ENCODE measurements around the gene NFAT5. TPM values are rescaled to one million over a fixed set of nuclear protein-coding genes. Genes with fewer than 3 reads are reported as not detected.

Gene NFAT5
- total RNA-seq, 1 experiment from 2014 or later = 21.0 TPM

DNA sequence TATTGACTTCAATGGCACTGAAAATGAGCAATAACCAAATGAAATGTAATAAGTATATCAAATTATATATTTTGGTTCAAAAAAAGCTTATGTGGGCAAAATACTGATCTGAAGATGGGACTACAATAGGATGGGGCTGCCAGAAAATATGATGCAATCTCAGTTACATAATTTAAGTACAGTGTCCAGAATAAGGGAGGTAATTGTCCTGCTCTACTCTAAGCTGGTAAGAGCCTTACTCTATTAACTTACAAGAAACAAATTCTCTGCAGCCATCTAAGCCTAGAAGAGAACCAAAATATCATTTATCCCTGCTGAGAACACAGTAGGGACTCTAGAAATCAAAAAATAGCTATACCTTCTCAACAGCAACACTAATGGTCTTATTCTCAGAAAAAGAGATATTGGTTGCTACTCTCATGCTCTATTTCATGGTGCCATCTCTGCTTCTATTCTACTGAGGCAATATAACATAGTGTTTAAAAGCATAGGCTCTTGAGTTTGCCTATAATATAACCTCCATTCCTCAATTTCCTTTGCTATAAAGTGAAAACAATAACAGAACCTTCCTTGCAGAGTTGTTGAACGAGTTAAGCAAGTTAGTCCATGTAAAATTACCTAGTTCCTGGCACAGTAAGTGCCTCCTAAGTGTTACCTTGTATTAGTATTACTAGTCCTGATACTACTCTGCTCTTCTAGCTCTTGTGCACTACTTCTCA is 140.6 kb downstream of the NFAT5 start:
- Histone ChIP-seq H4K5ac (ENCODE audit: insufficient read length, low read depth, low read length) (no peak overlapping the region), H4K8ac (replicated peaks; ENCODE audit: insufficient read length, low read depth, low read length) (no peak overlapping the region), H4K20me1 (ENCODE audit: control insufficient read depth, insufficient read depth, insufficient read length) (no peaks in the 10 kb centered on the region), H3K14ac (ENCODE audit: insufficient read depth, low read length) (no peak overlapping the region), H3K79me2 (ENCODE audit: insufficient read depth, low read length) (no peaks in the 10 kb centered on the region), H2BK20ac (ENCODE audit: low read depth, low read length, poor library complexity, severe bottlenecking) (no peak overlapping the region), H3T11ph (ENCODE audit: low read length) (no peak overlapping the region), H3K23me2 (ENCODE audit: insufficient read length, low read depth, low read length, poor library complexity, severe bottlenecking) (no peaks in the 10 kb centered on the region), H2BK15ac (ENCODE audit: low read depth, low read length) (no peak overlapping the region), H3K9ac (ENCODE audit: extremely low read depth, insufficient read length, low read length) (no peak overlapping the region), H2AFZ (ENCODE audit: low read length) (no peak overlapping the region), H2BK5ac (ENCODE audit: insufficient read length, low read length) (no peak overlapping the region), H4K91ac (ENCODE audit: insufficient read length, low read depth, low read length) (no peak overlapping the region), H3K79me1 (ENCODE audit: insufficient read depth, low read depth, low read length, poor library complexity, severe bottlenecking) (no peaks in the 10 kb centered on the region), H3K9me3 (ENCODE audit: control insufficient read depth, low read depth, low read length) (no peaks in the 10 kb centered on the region), H3K27me3 (ENCODE audit: insufficient read depth, low read length) (no peaks in the 10 kb centered on the region), H3K23ac (ENCODE audit: insufficient read length, low read depth, low read length) (no peak overlapping the region), H2AK5ac (ENCODE audit: insufficient read length, low read length) (no peak overlapping the region), H3K56ac (ENCODE audit: insufficient read length, low read depth, low read length) (no peak overlapping the region), H3K4me2 (ENCODE audit: insufficient read depth, insufficient read length, low read length) (no peak overlapping the region), H3K4ac (ENCODE audit: low read depth, low read length) (no peak overlapping the region), H3K27ac (ENCODE audit: insufficient read length, low read depth, low read length) (no peak overlapping the region), H2BK12ac (ENCODE audit: insufficient read length, low read depth, low read length) (no peak overlapping the region), H3K4me1 (ENCODE audit: insufficient read depth, low read length) (no peaks in the 10 kb centered on the region), H2BK120ac (ENCODE audit: low read depth, low read length, poor library complexity, severe bottlenecking) (no peak overlapping the region), H3K18ac (ENCODE audit: insufficient read length, low read depth, low read length) (no peak overlapping the region)
- H3K4me1 Mint-ChIP-seq = no peaks in the 10 kb centered on the region
- no peaks in the 10 kb centered on the region for H3K9me3 Mint-ChIP-seq
- TF ChIP-seq, protein P1, sequence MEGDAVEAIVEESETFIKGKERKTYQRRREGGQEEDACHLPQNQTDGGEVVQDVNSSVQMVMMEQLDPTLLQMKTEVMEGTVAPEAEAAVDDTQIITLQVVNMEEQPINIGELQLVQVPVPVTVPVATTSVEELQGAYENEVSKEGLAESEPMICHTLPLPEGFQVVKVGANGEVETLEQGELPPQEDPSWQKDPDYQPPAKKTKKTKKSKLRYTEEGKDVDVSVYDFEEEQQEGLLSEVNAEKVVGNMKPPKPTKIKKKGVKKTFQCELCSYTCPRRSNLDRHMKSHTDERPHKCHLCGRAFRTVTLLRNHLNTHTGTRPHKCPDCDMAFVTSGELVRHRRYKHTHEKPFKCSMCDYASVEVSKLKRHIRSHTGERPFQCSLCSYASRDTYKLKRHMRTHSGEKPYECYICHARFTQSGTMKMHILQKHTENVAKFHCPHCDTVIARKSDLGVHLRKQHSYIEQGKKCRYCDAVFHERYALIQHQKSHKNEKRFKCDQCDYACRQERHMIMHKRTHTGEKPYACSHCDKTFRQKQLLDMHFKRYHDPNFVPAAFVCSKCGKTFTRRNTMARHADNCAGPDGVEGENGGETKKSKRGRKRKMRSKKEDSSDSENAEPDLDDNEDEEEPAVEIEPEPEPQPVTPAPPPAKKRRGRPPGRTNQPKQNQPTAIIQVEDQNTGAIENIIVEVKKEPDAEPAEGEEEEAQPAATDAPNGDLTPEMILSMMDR (conservative IDR thresholded peaks at IDR 0.05) = no peak
- H3K27ac Mint-ChIP-seq = no peak overlapping the region
- peaks cover 0 to 14% (median 0%) of the 10 kb centered on the region in 3 experiments; a peak in 4 of 7 replicates for H3K36me3 Mint-ChIP-seq (ENCODE audit: insufficient read depth in 1 of 3, low read depth in 3 of 3)
- H3K4me3 Mint-ChIP-seq = no peak overlapping the region
- WGBS (ENCODE audit: extremely low coverage, insufficient read length, low lambda C conversion rate) = no CpG with 5 or more reads among the region's 1 CpG
- DNase-seq = no peak
- H3K27me3 Mint-ChIP-seq (ENCODE audit: low read depth) = no peaks in the 10 kb centered on the region

Measured in H9 (cell line).